Measurements from ENCODE around the gene NETO1. TPM values are rescaled to one million over a fixed set of nuclear protein-coding genes. Genes with fewer than 3 reads are reported as not detected.

The NETO1 gene
- total and polyA plus RNA-seq, 10 of the 15 experiments (the other 5 are each of a cell fraction or from before 2014, with no cell fraction given): 0.52 TPM; not detected in 9

DNA sequence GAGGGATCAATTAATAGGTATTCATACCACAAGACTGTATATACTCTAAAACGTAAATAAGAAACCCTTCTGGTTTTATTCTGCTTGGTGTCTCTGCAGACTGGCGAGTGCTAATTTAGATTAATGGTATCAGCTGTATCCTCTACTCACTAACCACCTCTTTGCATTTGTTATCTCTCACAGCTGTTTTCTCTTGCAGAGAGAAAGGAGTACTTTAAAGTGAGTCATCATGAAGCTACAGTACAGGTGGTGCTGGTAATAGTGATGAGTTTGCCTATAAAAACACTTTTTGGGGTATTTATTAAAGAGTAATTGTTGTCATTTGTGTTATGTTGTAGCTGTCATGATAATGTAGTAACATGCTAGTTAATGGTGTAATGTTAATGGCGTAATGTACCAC lies 147.7 kb downstream of the NETO1 start:
- H3K9ac ChIP-seq (ENCODE audit: control insufficient read depth, insufficient read depth, low read length): no peak overlapping the region
- DNase-seq (ENCODE audit: low read depth, low spot score) (no peak), ATAC-seq (no peak), FAIRE-seq (no peak)
- H3K4me1 ChIP-seq (ENCODE audit: control insufficient read depth, insufficient read depth, low read length): no peaks in the 10 kb centered on the region
- no peak overlapping the region for H2AFZ ChIP-seq (ENCODE audit: control insufficient read depth, low read depth, low read length)
- no peaks in the 10 kb centered on the region for H3K36me3 ChIP-seq (ENCODE audit: control insufficient read depth in 2 of 2, insufficient read depth in 2 of 2, low read length in 1 of 2)
- POLR2A ChIA-PET: no interaction called here
- in situ Hi-C loops (cut with MboI) (no loop called here), intact Hi-C loops (cut with micrococcal nuclease; ENCODE audit: unreplicated experiment) (no loop called here)
- no peaks in the 10 kb centered on the region for H3K27me3 ChIP-seq (replicated peaks in 1 of 2; ENCODE audit: control insufficient read depth in 2 of 2, insufficient read depth in 2 of 2, low read length in 1 of 2)
- no peaks in the 10 kb centered on the region for H3K9me3 ChIP-seq (replicated peaks; ENCODE audit: control insufficient read depth, insufficient read depth, low read length)
- no peak overlapping the region for H3K4me2 ChIP-seq (ENCODE audit: control insufficient read depth, insufficient read depth)
- no peaks in the 10 kb centered on the region for H4K20me1 ChIP-seq (ENCODE audit: control insufficient read depth, insufficient read depth)
- H3K79me2 ChIP-seq (ENCODE audit: control insufficient read depth, insufficient read depth, low read length): no peaks in the 10 kb centered on the region
- BruUV-seq (replicated peaks): no TSS peak
- CTCF ChIA-PET: interaction anchor here (1.2 kb wide), 1 partner anchor 10 kb away, joined by 4 read pairs; no protein-coding TSS in a partner anchor
- TF ChIP-seq NR2C2 (IDR thresholded peaks at IDR 0.05; ENCODE audit: borderline replicate concordance, control insufficient read depth, insufficient read length, low read depth) (no peak), TCF7 (IDR thresholded peaks at IDR 0.05; ENCODE audit: borderline replicate concordance) (no peak), MEF2B (IDR thresholded peaks at IDR 0.05; ENCODE audit: partially characterized antibody, poor library complexity, severe bottlenecking) (no peak), FOS (IDR thresholded peaks at IDR 0.05; ENCODE audit: borderline replicate concordance, extremely low read depth, insufficient read length) (no peak), STAT1 (conservative IDR thresholded peaks at IDR 0.05) (no peak), SMARCA5 (IDR thresholded peaks at IDR 0.05) (no peak), CHD1 (IDR thresholded peaks at IDR 0.05; ENCODE audit: low read depth, low read length) (no peak), RAD51 (IDR thresholded peaks at IDR 0.05) (no peak), BMI1 (IDR thresholded peaks at IDR 0.05; ENCODE audit: borderline replicate concordance) (no peak), CHD4 (IDR thresholded peaks at IDR 0.05) (no peak), MEF2A (IDR thresholded peaks at IDR 0.05; ENCODE audit: insufficient read depth, low read depth, low read length) (no peak)
- TF ChIP-seq, protein P1, sequence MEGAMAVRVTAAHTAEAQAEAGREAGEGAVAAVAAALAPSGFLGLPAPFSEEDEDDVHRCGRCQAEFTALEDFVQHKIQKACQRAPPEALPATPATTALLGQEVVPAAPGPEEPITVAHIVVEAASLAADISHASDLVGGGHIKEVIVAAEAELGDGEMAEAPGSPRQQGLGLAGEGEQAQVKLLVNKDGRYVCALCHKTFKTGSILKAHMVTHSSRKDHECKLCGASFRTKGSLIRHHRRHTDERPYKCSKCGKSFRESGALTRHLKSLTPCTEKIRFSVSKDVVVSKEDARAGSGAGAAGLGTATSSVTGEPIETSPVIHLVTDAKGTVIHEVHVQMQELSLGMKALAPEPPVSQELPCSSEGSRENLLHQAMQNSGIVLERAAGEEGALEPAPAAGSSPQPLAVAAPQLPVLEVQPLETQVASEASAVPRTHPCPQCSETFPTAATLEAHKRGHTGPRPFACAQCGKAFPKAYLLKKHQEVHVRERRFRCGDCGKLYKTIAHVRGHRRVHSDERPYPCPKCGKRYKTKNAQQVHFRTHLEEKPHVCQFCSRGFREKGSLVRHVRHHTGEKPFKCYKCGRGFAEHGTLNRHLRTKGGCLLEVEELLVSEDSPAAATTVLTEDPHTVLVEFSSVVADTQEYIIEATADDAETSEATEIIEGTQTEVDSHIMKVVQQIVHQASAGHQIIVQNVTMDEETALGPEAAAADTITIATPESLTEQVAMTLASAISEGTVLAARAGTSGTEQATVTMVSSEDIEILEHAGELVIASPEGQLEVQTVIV (IDR thresholded peaks at IDR 0.05; ENCODE audit: borderline replicate concordance, partially characterized antibody): no peak
- RAD21 ChIA-PET (ENCODE audit: unreplicated experiment): no interaction called here
- 37% methylated on average over 3 of the region's 3 CpGs for WGBS (ENCODE audit: insufficient coverage, insufficient replicate concordance, low lambda C conversion rate, missing lambda C conversion rate)
- SMC1A ChIA-PET (ENCODE audit: uncharacterized antibody, unreplicated experiment): no interaction called here
- H3K27ac ChIP-seq (ENCODE audit: control insufficient read depth, insufficient read depth): no peak overlapping the region
- H3K4me3 ChIP-seq: no peak overlapping the region
